Natural killer cell (primary cell): ENCODE data around the gene DIP2C. TPM values are rescaled to one million over a fixed set of nuclear protein-coding genes. Genes with fewer than 3 reads are reported as not detected.
A peak's percentile ranks its signal among the peaks of the same experiment; 100 is the strongest.

ENCODE experiments used
- ATAC-seq, 3 donors: fragments of 150-1000 bp in 2 of 3; fragments of 200-7000 bp in 1 of 3; cut with Tn5 transposase; 1 replicate in 1 of 3; 2 replicates in 2 of 3; pipeline ENCODE4 v1.10.0; 2021; ENCODE audit warnings: mild to moderate bottlenecking in 2 of 3, moderate library complexity in 2 of 3
- DNase-seq, 2 donors: peaks; one replicate each; pipeline versions ENCODE4 v3.0.0 to v3.0.0-alpha.2; 2013 to 2021; ENCODE audit warnings: mixed read lengths in 1 of 2
- H3K27ac ChIP-seq: one replicate; pipeline ENCODE4 v1.5.1; 2013; ENCODE audit warnings: mild to moderate bottlenecking, low read length
- H3K27me3 ChIP-seq: one replicate; pipeline ENCODE4 v1.6.1; 2013; ENCODE audit warnings: low read length; ENCODE audit not compliant: control insufficient read depth, insufficient read depth
- H3K36me3 ChIP-seq: one replicate; pipeline ENCODE4 v1.6.1; 2013; ENCODE audit warnings: low read length; ENCODE audit not compliant: control insufficient read depth, insufficient read depth
- H3K4me1 ChIP-seq: one replicate; pipeline ENCODE4 v1.6.1; 2013; ENCODE audit warnings: low read length; ENCODE audit not compliant: control insufficient read depth, insufficient read depth
- H3K4me3 ChIP-seq: one replicate; pipeline ENCODE4 v1.5.1; 2013; ENCODE audit warnings: low read length
- H3K9me3 ChIP-seq: one replicate; pipeline ENCODE4 v1.6.1; 2013; ENCODE audit warnings: low read length; ENCODE audit not compliant: control insufficient read depth, insufficient read depth
- H3K27ac Mint-ChIP-seq, 2 donors: one replicate each; pipeline ENCODE4 v1.8.0; 2022; ENCODE audit warnings: mild to moderate bottlenecking in 2 of 2, mixed read lengths in 2 of 2, moderate library complexity in 1 of 2
- H3K27me3 Mint-ChIP-seq, 2 donors: one replicate each; pipeline ENCODE4 v1.8.0; 2022; ENCODE audit warnings: low read depth in 2 of 2, mixed read lengths in 2 of 2
- H3K36me3 Mint-ChIP-seq: one replicate; pipeline ENCODE4 v1.8.0; 2022; ENCODE audit warnings: mixed read lengths
- H3K4me1 Mint-ChIP-seq, 2 donors: one replicate each; pipeline ENCODE4 v1.8.0; 2022; ENCODE audit warnings: mixed read lengths in 2 of 2
- H3K4me3 Mint-ChIP-seq: one replicate; pipeline ENCODE4 v1.8.0; 2022; ENCODE audit warnings: mild to moderate bottlenecking, moderate library complexity, mixed read lengths
- H3K9me3 Mint-ChIP-seq, 2 donors: one replicate each; pipeline ENCODE4 v1.8.0; 2022; ENCODE audit warnings: mixed read lengths in 2 of 2
- CTCF ChIP-seq: fragments of 200-600 bp; IDR thresholded peaks from one replicate; pipeline ENCODE4 v1.8.0; 2022; ENCODE audit warnings: antibody characterized with exemption
- WGBS: methylation state at CpG from one replicate; pipeline ENCODE4 v1.1.7; 2013; ENCODE audit warnings: missing lambda C conversion rate; ENCODE audit not compliant: insufficient coverage; 5-methylcytosine and 5-hydroxymethylcytosine counted together
- intact Hi-C: fragments of 100-400 bp; cut with micrococcal nuclease; formaldehyde crosslinking; loops from one replicate; pipeline ENCODE4 v1.14.2; 2022
- total RNA-seq, 4 donors: library from RNA; stranded (reverse); fragments of 120-200 nt in 1 of 4; gene quantifications; one replicate each; pipeline versions ENCODE4 v1.2.3 to v1.2.4, GENCODE V29; 2013 to 2022

The DIP2C gene
- total RNA-seq, 3 donors from 2014 or later (not counting 1 experiment from before 2014, with no cell fraction given): 1.5 to 5.8 (median 3.8) TPM

GRCh38 chr10:606762-607544, 82.5 kb downstream of the DIP2C start:
- no peaks in the 10 kb centered on the region for H3K27me3 ChIP-seq
- no peaks in the 10 kb centered on the region for H3K4me1 Mint-ChIP-seq
- no peak for TF ChIP-seq CTCF
- WGBS: 93% methylated on average over 28 of the region's 28 CpGs
- peaks cover 6 to 18% of the 10 kb centered on the region in 2 donors for H3K27me3 Mint-ChIP-seq
- no peak overlapping the region for H3K4me3 ChIP-seq
- H3K27ac Mint-ChIP-seq: no peak overlapping the region
- H3K9me3 ChIP-seq: no peaks in the 10 kb centered on the region
- ATAC-seq (no peak), DNase-seq (no peak)
- no peaks in the 10 kb centered on the region for H3K36me3 Mint-ChIP-seq
- H3K36me3 ChIP-seq: no peaks in the 10 kb centered on the region
- no peaks in the 10 kb centered on the region for H3K9me3 Mint-ChIP-seq
- intact Hi-C loops: no loop called here
- H3K4me3 Mint-ChIP-seq: no peak overlapping the region
- no peak overlapping the region for H3K27ac ChIP-seq
- no peaks in the 10 kb centered on the region for H3K4me1 ChIP-seq

- DNase-seq: no peak
- Histone ChIP-seq H3K36me3 (no peaks in the 10 kb centered on the region), H3K27ac (no peak overlapping the region), H3K27me3 (no peaks in the 10 kb centered on the region), H3K4me3 (no peak overlapping the region), H3K4me1 (no peaks in the 10 kb centered on the region), H3K9me3 (no peaks in the 10 kb centered on the region)
- WGBS: 80% methylated on average over 25 of the region's 25 CpGs
- H3K27me3 Mint-ChIP-seq: peaks cover 6 to 18% of the 10 kb centered on the region in 2 donors
- H3K9me3 Mint-ChIP-seq: no peaks in the 10 kb centered on the region
- no peak for TF ChIP-seq CTCF
- no peaks in the 10 kb centered on the region for H3K36me3 Mint-ChIP-seq
- H3K4me3 Mint-ChIP-seq: no peak overlapping the region
- H3K27ac Mint-ChIP-seq: no peak overlapping the region
- ATAC-seq: peak in 1 of 3 donors; percentile 17
- H3K4me1 Mint-ChIP-seq: no peaks in the 10 kb centered on the region
- intact Hi-C loops: no loop called here
Observed at GRCh38 chr10:605632-606325, 83.7 kb downstream of the DIP2C start.

- H3K4me1 ChIP-seq: no peaks in the 10 kb centered on the region
- Mint-ChIP-seq H3K4me3 (no peak overlapping the region), H3K36me3 (no peaks in the 10 kb centered on the region), H3K27me3 (peaks cover 6 to 18% of the 10 kb centered on the region in 2 donors), H3K4me1 (no peaks in the 10 kb centered on the region), H3K9me3 (no peaks in the 10 kb centered on the region), H3K27ac (no peak overlapping the region)
- no peak overlapping the region for H3K4me3 ChIP-seq
- no peaks in the 10 kb centered on the region for H3K36me3 ChIP-seq
- no peak for TF ChIP-seq CTCF
- peaks cover 2% of the 10 kb centered on the region for H3K27me3 ChIP-seq
- no peaks in the 10 kb centered on the region for H3K9me3 ChIP-seq
- ATAC-seq (no peak), DNase-seq (no peak)
- intact Hi-C loops: no loop called here
- WGBS: 87% methylated on average over 21 of the region's 21 CpGs
- no peak overlapping the region for H3K27ac ChIP-seq
Observed at GRCh38 chr10:604716-605631, 84.5 kb downstream of the DIP2C start.
